ENCODE data around the gene NUP214. TPM values are rescaled to one million over a fixed set of nuclear protein-coding genes. Genes with fewer than 3 reads are reported as not detected.

The NUP214 gene
- total and polyA plus RNA-seq, 2 of the 4 experiments (the other 2 are of a cell fraction) = 7.9 to 13.4 TPM

GRCh38 chr9:131275332-131276093, 150.1 kb downstream of the NUP214 start:
- Histone ChIP-seq H2AK5ac (ENCODE audit: low read depth, low read length) (no peak overlapping the region), H4K5ac (ENCODE audit: low read depth, low read length) (no peak overlapping the region), H3K4me1 (ENCODE audit: control insufficient read depth, insufficient read depth, low read length) (no peaks in the 10 kb centered on the region), H4K20me1 (ENCODE audit: insufficient read depth, low read length) (no peaks in the 10 kb centered on the region), H3K18ac (ENCODE audit: low read depth, low read length) (no peak overlapping the region), H3K14ac (replicated peaks; ENCODE audit: low read depth, low read length) (no peak overlapping the region), H3K27me3 (ENCODE audit: control insufficient read depth, insufficient read depth, low read length) (peaks cover 46% of the 10 kb centered on the region), H2BK20ac (ENCODE audit: low read depth, low read length) (no peak overlapping the region), H2AK9ac (replicated peaks; ENCODE audit: low read depth, low read length, poor library complexity) (no peak overlapping the region), H3K4ac (ENCODE audit: low read depth, low read length) (no peak overlapping the region), H3K23ac (ENCODE audit: low read depth, low read length) (no peak overlapping the region), H3K4me3 (ENCODE audit: insufficient read depth, low read depth, low read length) (no peak overlapping the region), H3K56ac (ENCODE audit: extremely low read depth, insufficient read depth, low read length) (no peak overlapping the region), H3K79me1 (ENCODE audit: low read depth in 1 of 2, low read length in 2 of 2) (no peaks in the 10 kb centered on the region), H3K9ac (ENCODE audit: low read depth, low read length) (no peak overlapping the region), H4K8ac (ENCODE audit: low read depth in 2 of 2, low read length in 2 of 2) (no peak overlapping the region), H2BK5ac (ENCODE audit: low read depth, low read length, poor library complexity, severe bottlenecking) (no peak overlapping the region), H3K9me3 (ENCODE audit: control insufficient read depth, insufficient read depth, low read length) (no peaks in the 10 kb centered on the region), H4K91ac (ENCODE audit: insufficient read depth, low read depth, low read length) (no peak overlapping the region), H3K27ac (ENCODE audit: insufficient read depth, low read length) (no peak overlapping the region), H2BK120ac (ENCODE audit: low read depth, low read length) (no peak overlapping the region), H2BK15ac (ENCODE audit: low read depth, low read length) (no peak overlapping the region), H3K36me3 (ENCODE audit: control insufficient read depth, insufficient read depth, low read length) (no peaks in the 10 kb centered on the region), H2AFZ (replicated peaks; ENCODE audit: low read length, poor library complexity) (no peak overlapping the region), H3K9me1 (ENCODE audit: insufficient read depth, low read length) (no peaks in the 10 kb centered on the region), H3K4me2 (ENCODE audit: low read depth, low read length) (no peak overlapping the region)
- TF ChIP-seq CEBPB (IDR thresholded peaks at IDR 0.05; ENCODE audit: low read depth, low read length) (no peak), MAFK (IDR thresholded peaks at IDR 0.05; ENCODE audit: low read depth, low read length) (no peak), CHD1 (IDR thresholded peaks at IDR 0.05; ENCODE audit: low read depth, low read length) (no peak), MAZ (IDR thresholded peaks at IDR 0.05; ENCODE audit: borderline replicate concordance, low read depth, low read length) (no peak)
- dilution Hi-C loops (cut with HindIII; ENCODE audit: low sequenced_read_pairs, unreplicated experiment) = no loop called here
- intact Hi-C loops (cut with micrococcal nuclease) = loop anchor here (2.0 kb wide), 1 partner anchor 73 kb away; no protein-coding TSS in a partner anchor
- in situ Hi-C loops (cut with MboI; ENCODE audit: low sequenced_read_pairs) = no loop called here
- POLR2A ChIA-PET (ENCODE audit: unreplicated experiment) = no interaction called here
- WGBS, 2 experiments (ENCODE audit: extremely low coverage in 2 of 2, insufficient read length in 1 of 2) = 89% methylated on average over 21 of the region's 29 CpGs; no CpG with 5 or more reads in 1 of the 2 experiments
- CTCF ChIA-PET = no interaction called here
- DNase-seq (no peak), ATAC-seq (ENCODE audit: low read depth) (no peak)
- BruUV-seq (replicated peaks) = no TSS peak
